Common myeloid progenitor, CD34-positive (primary cell): ENCODE data around the gene IPPK.

Experiments used
- CTCF ChIA-PET: fragments of 350-600 bp; sonication (Branson Sonifier 250); formaldehyde crosslinking; loops from one replicate; lab custom pipeline; 2021; ENCODE audit warnings: antibody characterized with exemption; lab: Charles Lee
- POLR2A ChIA-PET: fragments of 350-600 bp; sonication (Branson Sonifier 250); formaldehyde crosslinking; loops from one replicate; lab custom pipeline; 2021; ENCODE audit warnings: antibody characterized with exemption; lab: Charles Lee
- DNase-seq, 3 donors: peaks; one replicate each; pipeline versions ENCODE4 v3.0.0 to v3.0.0-alpha.2; 2013
- H3K27ac ChIP-seq, 2 experiments: 1 replicate in 1 of 2; 2 replicates in 1 of 2; pipeline ENCODE4 v1.7.0; 2013; ENCODE audit warnings: inconsistent platforms in 2 of 2, low read length in 2 of 2, mild to moderate bottlenecking in 2 of 2, low read depth in 1 of 2, moderate library complexity in 1 of 2; ENCODE audit not compliant: severe bottlenecking in 2 of 2, insufficient read depth in 1 of 2, poor library complexity in 1 of 2
- H3K27me3 ChIP-seq, 5 experiments: replicated peaks in 2 of 5; 1 replicate in 3 of 5; 2 replicates in 2 of 5; pipeline versions ENCODE4 v1.6.1 to v1.7.0; 2013; ENCODE audit warnings: low read length in 4 of 5, mild to moderate bottlenecking in 2 of 5, moderate library complexity in 2 of 5, inconsistent platforms in 1 of 5; ENCODE audit not compliant: insufficient read depth in 5 of 5, control insufficient read depth in 4 of 5
- H3K36me3 ChIP-seq, 4 experiments: 1 replicate in 2 of 4; 2 replicates in 2 of 4; pipeline versions ENCODE4 v1.6.1 to v1.7.0; 2013; ENCODE audit warnings: low read length in 3 of 4, control low read depth in 1 of 4, mild to moderate bottlenecking in 1 of 4; ENCODE audit not compliant: control insufficient read depth in 4 of 4, insufficient read depth in 4 of 4
- H3K4me1 ChIP-seq, 4 experiments: 1 replicate in 3 of 4; 2 replicates in 1 of 4; pipeline versions ENCODE4 v1.6.1 to v1.7.1; 2013; ENCODE audit warnings: low read length in 3 of 4, mild to moderate bottlenecking in 3 of 4, control low read depth in 1 of 4, inconsistent platforms in 1 of 4, moderate library complexity in 1 of 4; ENCODE audit not compliant: control insufficient read depth in 4 of 4, insufficient read depth in 4 of 4; ENCODE audit errors: control extremely low read depth in 1 of 4
- H3K4me3 ChIP-seq, 7 experiments: 1 replicate in 4 of 7; 2 replicates in 3 of 7; pipeline versions ENCODE4 v1.5.1 to v1.7.0; 2013; ENCODE audit warnings: mild to moderate bottlenecking in 7 of 7, low read length in 6 of 7, moderate library complexity in 6 of 7, inconsistent platforms in 2 of 7, low read depth in 2 of 7, control low read depth in 1 of 7; ENCODE audit not compliant: insufficient read depth in 4 of 7, control insufficient read depth in 1 of 7; ENCODE audit errors: extremely low read depth in 1 of 7
- H3K9me3 ChIP-seq, 5 experiments: 1 replicate in 4 of 5; 2 replicates in 1 of 5; pipeline versions ENCODE4 v1.6.1 to v1.7.1; 2013; ENCODE audit warnings: low read length in 4 of 5, mild to moderate bottlenecking in 2 of 5, inconsistent platforms in 1 of 5, low read depth in 1 of 5, moderate library complexity in 1 of 5; ENCODE audit not compliant: control insufficient read depth in 4 of 5, insufficient read depth in 2 of 5; ENCODE audit errors: control extremely low read depth in 1 of 5
- WGBS: methylation state at CpG from one replicate; pipeline ENCODE4 v1.1.5; 2013; ENCODE audit not compliant: insufficient coverage; 5-methylcytosine and 5-hydroxymethylcytosine counted together

The IPPK gene

GRCh38 chr9:92711146-92711545 lies 41.2 kb upstream of the IPPK start:
- H3K27ac ChIP-seq: no peak overlapping the region
- H3K4me1 ChIP-seq: peaks cover 13 to 28% (median 19%) of the 10 kb centered on the region in 4 experiments
- DNase-seq: no peak
- CTCF ChIA-PET: no interaction called here
- H3K36me3 ChIP-seq: peaks cover 8 to 64% (median 53%) of the 10 kb centered on the region in 4 experiments
- no peaks in the 10 kb centered on the region for H3K9me3 ChIP-seq
- H3K27me3 ChIP-seq: no peaks in the 10 kb centered on the region
- POLR2A ChIA-PET: no interaction called here
- H3K4me3 ChIP-seq: no peak overlapping the region
- WGBS: 81% methylated on average over 2 of the region's 2 CpGs

- 100% methylated on average over 2 of the region's 3 CpGs for WGBS
- peaks cover 4 to 57% (median 46%) of the 10 kb centered on the region in 4 experiments for H3K36me3 ChIP-seq
These were observed 40.4 kb upstream of the IPPK start for GRCh38 chr9:92710368-92710767.

GRCh38 chr9:92709954-92710353 lies 40.0 kb upstream of the IPPK start:
- no peaks in the 10 kb centered on the region for H3K9me3 ChIP-seq
- no peaks in the 10 kb centered on the region for H3K27me3 ChIP-seq
- H3K36me3 ChIP-seq: peaks cover 2 to 53% (median 44%) of the 10 kb centered on the region in 4 experiments
- no peak for DNase-seq
- H3K27ac ChIP-seq: no peak overlapping the region
- 92% methylated on average over 2 of the region's 3 CpGs for WGBS
- POLR2A ChIA-PET: no interaction called here
- peaks cover 13 to 28% (median 19%) of the 10 kb centered on the region in 4 experiments for H3K4me1 ChIP-seq
- CTCF ChIA-PET: interaction anchor here (0.8 to 1.3 kb wide), 2 partner anchors 43 to 82 kb away, joined by 3 to 4 read pairs; no protein-coding TSS in a partner anchor
- H3K4me3 ChIP-seq: no peak overlapping the region

More at GRCh38 chr9:92710368-92710767, 40.4 kb upstream of the IPPK start:
- Histone ChIP-seq H3K27ac (no peak overlapping the region), H3K4me3 (no peak overlapping the region), H3K9me3 (no peaks in the 10 kb centered on the region), H3K27me3 (no peaks in the 10 kb centered on the region), H3K4me1 (peaks cover 13 to 28% (median 19%) of the 10 kb centered on the region in 4 experiments)
- no peak for DNase-seq
- POLR2A ChIA-PET: no interaction called here
- CTCF ChIA-PET: interaction anchor here (1.3 kb wide), 1 partner anchor 82 kb away, joined by 4 read pairs; no protein-coding TSS in a partner anchor

GRCh38 chr9:92709240-92709639 lies 39.3 kb upstream of the IPPK start:
- Histone ChIP-seq H3K36me3 (peaks cover 2 to 45% (median 37%) of the 10 kb centered on the region in 4 experiments), H3K4me3 (no peak overlapping the region), H3K27ac (no peak overlapping the region), H3K9me3 (no peaks in the 10 kb centered on the region), H3K4me1 (peaks cover 13 to 28% (median 19%) of the 10 kb centered on the region in 4 experiments), H3K27me3 (no peaks in the 10 kb centered on the region)
- no peak for DNase-seq
- POLR2A ChIA-PET: no interaction called here
- CTCF ChIA-PET: interaction anchor here (0.5 to 1.5 kb wide), 6 partner anchors 9 to 83 kb away, joined by 3 to 4 read pairs (median 3); partner anchors contain the start of gene IPPK

- ChIA-PET CTCF (interaction anchor here (0.9 to 2.1 kb wide), 8 partner anchors 19 to 86 kb away, joined by 3 to 8 read pairs (median 4); no protein-coding TSS in a partner anchor), POLR2A (no interaction called here)
- Histone ChIP-seq H3K9me3 (no peaks in the 10 kb centered on the region), H3K27me3 (no peaks in the 10 kb centered on the region), H3K4me3 (no peak overlapping the region), H3K4me1 (peaks cover 7 to 15% (median 10%) of the 10 kb centered on the region in 4 experiments), H3K27ac (no peak overlapping the region), H3K36me3 (peaks cover 2 to 29% (median 21%) of the 10 kb centered on the region in 4 experiments)
- DNase-seq: no peak
These were observed 37.6 kb upstream of the IPPK start for GRCh38 chr9:92707530-92707929.

DNA sequence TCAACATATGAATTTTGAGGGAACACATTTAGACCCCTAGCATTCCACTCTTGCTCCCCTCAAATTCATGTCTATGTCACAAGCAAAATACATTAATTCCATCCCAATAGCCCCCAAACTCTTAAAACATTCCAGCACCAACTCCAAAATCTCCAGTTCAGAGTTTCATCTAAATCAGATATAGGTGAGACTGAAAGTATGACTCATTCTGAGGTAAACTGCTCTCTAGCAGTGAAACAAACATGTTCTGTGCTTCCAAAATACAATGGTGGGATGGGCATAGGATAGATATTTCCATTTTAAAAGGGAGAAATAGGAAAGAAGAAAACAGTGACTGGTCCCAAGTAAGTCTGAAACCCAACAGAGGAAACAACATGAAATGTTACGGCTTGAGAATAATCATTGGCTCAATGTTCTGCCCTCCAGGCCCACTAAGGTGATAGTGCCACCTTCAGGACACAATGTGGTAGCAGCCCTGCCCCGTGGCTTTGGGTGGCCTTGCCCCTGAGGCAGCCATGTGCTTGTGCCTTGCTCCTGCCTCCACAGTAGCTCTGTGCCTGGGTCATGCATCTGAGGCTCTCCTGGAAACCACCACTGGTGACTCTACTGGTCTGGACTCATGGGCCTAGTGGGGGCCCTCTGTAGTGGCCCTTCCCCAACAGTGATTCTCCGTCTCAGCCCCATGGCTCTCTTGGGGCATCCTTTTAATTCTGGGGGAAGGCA lies 36.4 kb upstream of the IPPK start:
- Histone ChIP-seq H3K4me1 (peaks cover 0 to 4% (median 1%) of the 10 kb centered on the region in 4 experiments), H3K27ac (no peak overlapping the region), H3K4me3 (no peak overlapping the region), H3K9me3 (no peaks in the 10 kb centered on the region), H3K27me3 (no peaks in the 10 kb centered on the region), H3K36me3 (peaks cover 2 to 25% (median 21%) of the 10 kb centered on the region in 4 experiments)
- ChIA-PET CTCF (interaction anchor here (1.3 to 2.1 kb wide), 9 partner anchors 18 to 88 kb away, joined by 3 to 8 read pairs (median 4); partner anchors contain the start of gene IPPK), POLR2A (interaction anchor here (0.6 kb wide), 1 partner anchor 78 kb away, joined by 7 read pairs; no protein-coding TSS in a partner anchor)
- DNase-seq: peak; percentile 40 to 69 (median 68)
- WGBS: 56% methylated on average over 3 of the region's 3 CpGs

DNA sequence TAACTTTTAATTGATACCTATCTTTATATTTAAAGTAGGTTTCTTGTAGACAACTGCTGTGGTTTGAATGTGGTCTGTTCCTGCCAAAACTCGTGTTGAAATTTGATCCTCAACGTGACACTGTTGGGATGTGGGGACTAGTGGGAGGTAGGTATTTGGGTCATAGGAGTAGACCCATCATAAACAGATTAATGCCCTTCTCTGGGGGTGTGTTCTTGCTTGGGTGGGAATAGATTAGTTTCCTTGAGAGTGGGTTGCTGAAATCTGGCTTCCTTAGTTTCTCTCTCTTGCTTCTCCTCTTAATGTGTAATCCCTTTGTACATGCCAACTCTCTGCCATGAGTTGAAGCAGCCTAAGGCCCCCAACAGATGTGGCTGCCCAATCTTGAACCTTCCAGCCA lies 34.6 kb upstream of the IPPK start:
- DNase-seq: no peak
- POLR2A ChIA-PET: interaction anchor here (0.5 kb wide), 1 partner anchor 72 kb away, joined by 3 read pairs; no protein-coding TSS in a partner anchor
- no peaks in the 10 kb centered on the region for H3K27me3 ChIP-seq
- H3K4me3 ChIP-seq: no peak overlapping the region
- no peak overlapping the region for H3K27ac ChIP-seq
- WGBS: 100% methylated on average over 2 of the region's 2 CpGs
- CTCF ChIA-PET: interaction anchor here (1.2 to 1.5 kb wide), 3 partner anchors 15 to 85 kb away, joined by 3 to 7 read pairs (median 3); no protein-coding TSS in a partner anchor
- no peaks in the 10 kb centered on the region for H3K4me1 ChIP-seq
- H3K36me3 ChIP-seq: peaks cover under 1 to 8% (median 6%) of the 10 kb centered on the region in 4 experiments
- H3K9me3 ChIP-seq: no peaks in the 10 kb centered on the region
